HepG2 (cell line): ENCODE measurements around the gene RAB6A. TPM values are rescaled to one million over a fixed set of nuclear protein-coding genes. Genes with fewer than 3 reads are reported as not detected.

Source experiments
- ARNTL ChIP-seq: sonication (generic); formaldehyde crosslinking; IDR thresholded peaks from 2 replicates; pipeline ENCODE4 v1.4.0; 2020; ENCODE audit warnings: mild to moderate bottlenecking, missing genetic modification reagents
- CCDC6 ChIP-seq: sonication (generic); formaldehyde crosslinking; IDR thresholded peaks from 2 replicates; pipeline ENCODE4 v1.8.1; 2022; ENCODE audit warnings: mild to moderate bottlenecking, missing genetic modification reagents, moderate library complexity
- CHD4 ChIP-seq: fragments of 200-600 bp; sonication (generic); IDR thresholded peaks from 2 replicates; pipeline ENCODE4 v1.7.0; 2017; ENCODE audit warnings: mild to moderate bottlenecking, low read length, borderline replicate concordance
- GATA4 ChIP-seq: sonication (generic); IDR thresholded peaks from 2 replicates; pipeline ENCODE4 v1.6.1; 2016; ENCODE audit warnings: antibody characterized with exemption, low read depth, borderline replicate concordance
- MTA3 ChIP-seq: sonication (generic); formaldehyde crosslinking; IDR thresholded peaks from 2 replicates; pipeline ENCODE4 v1.4.0; 2020; ENCODE audit warnings: missing genetic modification reagents
- POLR2AphosphoS5 ChIP-seq: IDR thresholded peaks from 2 replicates; pipeline ENCODE4 v1.6.1; 2012; ENCODE audit warnings: low read depth, low read length
- RAD21 ChIP-seq: fragments of 450-650 bp; formaldehyde crosslinking; IDR thresholded peaks from 2 replicates; pipeline ENCODE4 v1.5.0; 2020; ENCODE audit warnings: mild to moderate bottlenecking
- SATB2 ChIP-seq: sonication (generic); formaldehyde crosslinking; IDR thresholded peaks from 2 replicates; pipeline ENCODE4 v1.5.0; 2020; ENCODE audit warnings: missing genetic modification reagents
- SNAPC2 ChIP-seq: sonication (generic); formaldehyde crosslinking; IDR thresholded peaks from 2 replicates; pipeline ENCODE4 v1.8.1; 2022; ENCODE audit warnings: mild to moderate bottlenecking, missing genetic modification reagents
- TCF12 ChIP-seq, 2 experiments: fragments of 450-650 bp in 1 of 2; sonication (generic) in 1 of 2; formaldehyde crosslinking in 1 of 2; IDR thresholded peaks; 2 replicates each; pipeline versions ENCODE4 v1.6.1 to v1.8.0; 2017 to 2022; ENCODE audit warnings: antibody characterized with exemption in 1 of 2, mild to moderate bottlenecking in 1 of 2, missing genetic modification reagents in 1 of 2, moderate library complexity in 1 of 2
- TEAD2 ChIP-seq: sonication (generic); formaldehyde crosslinking; IDR thresholded peaks from 2 replicates; pipeline ENCODE4 v1.9.0; 2021; ENCODE audit warnings: missing genetic modification reagents
- ZNF567 ChIP-seq: sonication (generic); formaldehyde crosslinking; IDR thresholded peaks from 2 replicates; pipeline ENCODE4 v1.8.1; 2023; ENCODE audit warnings: mild to moderate bottlenecking, missing genetic modification reagents, borderline replicate concordance
- ZNF572 ChIP-seq: sonication (generic); formaldehyde crosslinking; IDR thresholded peaks from 2 replicates; pipeline ENCODE4 v1.5.1; 2020; ENCODE audit warnings: mild to moderate bottlenecking, missing genetic modification reagents
- ZNF720 ChIP-seq: sonication (generic); formaldehyde crosslinking; IDR thresholded peaks from 2 replicates; pipeline ENCODE4 v1.4.0; 2020; ENCODE audit warnings: missing genetic modification reagents
- polyA plus RNA-seq, 8 experiments: library from polyadenylated mRNA; depleted of rRNA in 3 of 8; stranded (reverse) in 7 of 8; unstranded in 1 of 8; fragments of >200 nt; fragmentation: Illumina TruSeq in 4 of 8; extraction: Trizol in 4 of 8; gene quantifications; 2 replicates each; pipeline versions ENCODE4 v1.2.1 to v1.2.3, GENCODE V29; 2011 to 2016; ENCODE audit warnings: low read depth in 4 of 8, missing spikeins in 1 of 8, mixed read lengths in 1 of 8; ENCODE audit not compliant: insufficient read depth in 1 of 8
- total RNA-seq, 5 experiments: library from RNA; depleted of rRNA; stranded (reverse); fragments of >200 nt; fragmentation: Illumina TruSeq; extraction: Trizol; gene quantifications; 2 replicates each; pipeline ENCODE4 v1.2.3, GENCODE V29; 2016; ENCODE audit warnings: low read depth in 1 of 5
- TF ChIP-seq, protein P1 (sequence below): sonication (generic); formaldehyde crosslinking; IDR thresholded peaks from 2 replicates; pipeline ENCODE4 v1.5.1; 2020; ENCODE audit warnings: mild to moderate bottlenecking, missing genetic modification reagents, moderate library complexity
- TF ChIP-seq, protein P2 (sequence below): fragments of 450-650 bp; IDR thresholded peaks from 2 replicates; pipeline ENCODE4 v1.6.1; 2017; ENCODE audit warnings: mild to moderate bottlenecking
- TF ChIP-seq, protein P3 (sequence below): IDR thresholded peaks from 2 replicates; pipeline ENCODE4 v1.6.1; 2016; ENCODE audit warnings: missing genetic modification reagents, missing compliant biosample characterization
- TF ChIP-seq, protein P4 (sequence below): sonication (generic); formaldehyde crosslinking; IDR thresholded peaks from 2 replicates; pipeline ENCODE4 v1.4.0; 2020; ENCODE audit warnings: mild to moderate bottlenecking, missing genetic modification reagents, borderline replicate concordance
- TF ChIP-seq, protein P5 (sequence below): sonication (generic); formaldehyde crosslinking; IDR thresholded peaks from 2 replicates; pipeline ENCODE4 v1.4.0; 2020; ENCODE audit warnings: missing genetic modification reagents, borderline replicate concordance

RAB6A gene
- total and polyA plus RNA-seq, 2 of the 13 experiments (the other 11 are each of a cell fraction or from before 2014, with no cell fraction given) = 74.3 to 121 TPM

DNA sequence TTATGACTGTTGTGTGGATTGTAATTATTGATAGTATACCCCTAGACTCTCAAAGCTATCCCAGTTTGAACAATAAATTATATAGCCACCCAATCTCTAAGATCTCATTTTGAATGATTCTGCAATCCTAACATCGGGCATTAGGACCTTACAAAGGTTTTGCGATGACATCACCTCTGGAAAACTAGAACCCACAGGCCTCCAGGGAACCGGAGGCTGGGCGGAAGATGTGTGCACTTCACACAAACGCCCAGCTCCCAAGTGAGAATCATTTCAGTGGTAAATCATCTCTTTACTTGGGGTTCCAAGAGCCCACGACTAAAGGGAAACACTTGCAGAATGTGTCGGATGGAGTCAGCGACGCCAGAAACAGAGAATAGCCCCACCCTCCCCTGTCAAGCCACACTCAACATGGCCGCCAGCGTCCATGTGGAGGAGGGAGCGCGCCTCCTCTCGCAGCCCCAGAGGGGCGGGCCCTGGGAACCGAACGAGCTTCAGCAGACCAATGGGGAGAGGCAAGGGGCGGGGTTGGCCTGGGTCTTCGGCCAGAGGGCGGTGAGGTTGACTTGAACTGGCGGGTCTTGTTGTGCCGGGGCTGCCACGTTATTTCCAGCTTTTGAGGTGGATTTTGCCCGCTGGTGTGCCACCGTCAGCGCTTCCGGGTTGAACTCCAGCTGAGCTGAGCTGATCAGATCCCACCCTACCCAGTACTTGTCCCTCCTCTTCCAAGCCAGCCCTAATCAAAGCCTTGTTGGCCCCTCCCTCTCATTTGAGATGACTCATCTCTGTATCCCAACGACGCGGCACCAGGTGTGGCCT, 18.4 kb upstream of the RAB6A start (continued):
- TF ChIP-seq, protein P1, sequence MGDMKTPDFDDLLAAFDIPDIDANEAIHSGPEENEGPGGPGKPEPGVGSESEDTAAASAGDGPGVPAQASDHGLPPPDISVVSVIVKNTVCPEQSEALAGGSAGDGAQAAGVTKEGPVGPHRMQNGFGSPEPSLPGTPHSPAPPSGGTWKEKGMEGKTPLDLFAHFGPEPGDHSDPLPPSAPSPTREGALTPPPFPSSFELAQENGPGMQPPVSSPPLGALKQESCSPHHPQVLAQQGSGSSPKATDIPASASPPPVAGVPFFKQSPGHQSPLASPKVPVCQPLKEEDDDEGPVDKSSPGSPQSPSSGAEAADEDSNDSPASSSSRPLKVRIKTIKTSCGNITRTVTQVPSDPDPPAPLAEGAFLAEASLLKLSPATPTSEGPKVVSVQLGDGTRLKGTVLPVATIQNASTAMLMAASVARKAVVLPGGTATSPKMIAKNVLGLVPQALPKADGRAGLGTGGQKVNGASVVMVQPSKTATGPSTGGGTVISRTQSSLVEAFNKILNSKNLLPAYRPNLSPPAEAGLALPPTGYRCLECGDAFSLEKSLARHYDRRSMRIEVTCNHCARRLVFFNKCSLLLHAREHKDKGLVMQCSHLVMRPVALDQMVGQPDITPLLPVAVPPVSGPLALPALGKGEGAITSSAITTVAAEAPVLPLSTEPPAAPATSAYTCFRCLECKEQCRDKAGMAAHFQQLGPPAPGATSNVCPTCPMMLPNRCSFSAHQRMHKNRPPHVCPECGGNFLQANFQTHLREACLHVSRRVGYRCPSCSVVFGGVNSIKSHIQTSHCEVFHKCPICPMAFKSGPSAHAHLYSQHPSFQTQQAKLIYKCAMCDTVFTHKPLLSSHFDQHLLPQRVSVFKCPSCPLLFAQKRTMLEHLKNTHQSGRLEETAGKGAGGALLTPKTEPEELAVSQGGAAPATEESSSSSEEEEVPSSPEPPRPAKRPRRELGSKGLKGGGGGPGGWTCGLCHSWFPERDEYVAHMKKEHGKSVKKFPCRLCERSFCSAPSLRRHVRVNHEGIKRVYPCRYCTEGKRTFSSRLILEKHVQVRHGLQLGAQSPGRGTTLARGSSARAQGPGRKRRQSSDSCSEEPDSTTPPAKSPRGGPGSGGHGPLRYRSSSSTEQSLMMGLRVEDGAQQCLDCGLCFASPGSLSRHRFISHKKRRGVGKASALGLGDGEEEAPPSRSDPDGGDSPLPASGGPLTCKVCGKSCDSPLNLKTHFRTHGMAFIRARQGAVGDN (CRISPR knock-in tag) = peak; percentile 94
- TF ChIP-seq, protein P2, sequence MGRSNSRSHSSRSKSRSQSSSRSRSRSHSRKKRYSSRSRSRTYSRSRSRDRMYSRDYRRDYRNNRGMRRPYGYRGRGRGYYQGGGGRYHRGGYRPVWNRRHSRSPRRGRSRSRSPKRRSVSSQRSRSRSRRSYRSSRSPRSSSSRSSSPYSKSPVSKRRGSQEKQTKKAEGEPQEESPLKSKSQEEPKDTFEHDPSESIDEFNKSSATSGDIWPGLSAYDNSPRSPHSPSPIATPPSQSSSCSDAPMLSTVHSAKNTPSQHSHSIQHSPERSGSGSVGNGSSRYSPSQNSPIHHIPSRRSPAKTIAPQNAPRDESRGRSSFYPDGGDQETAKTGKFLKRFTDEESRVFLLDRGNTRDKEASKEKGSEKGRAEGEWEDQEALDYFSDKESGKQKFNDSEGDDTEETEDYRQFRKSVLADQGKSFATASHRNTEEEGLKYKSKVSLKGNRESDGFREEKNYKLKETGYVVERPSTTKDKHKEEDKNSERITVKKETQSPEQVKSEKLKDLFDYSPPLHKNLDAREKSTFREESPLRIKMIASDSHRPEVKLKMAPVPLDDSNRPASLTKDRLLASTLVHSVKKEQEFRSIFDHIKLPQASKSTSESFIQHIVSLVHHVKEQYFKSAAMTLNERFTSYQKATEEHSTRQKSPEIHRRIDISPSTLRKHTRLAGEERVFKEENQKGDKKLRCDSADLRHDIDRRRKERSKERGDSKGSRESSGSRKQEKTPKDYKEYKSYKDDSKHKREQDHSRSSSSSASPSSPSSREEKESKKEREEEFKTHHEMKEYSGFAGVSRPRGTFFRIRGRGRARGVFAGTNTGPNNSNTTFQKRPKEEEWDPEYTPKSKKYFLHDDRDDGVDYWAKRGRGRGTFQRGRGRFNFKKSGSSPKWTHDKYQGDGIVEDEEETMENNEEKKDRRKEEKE = no peak
- peak; percentile 3; the same call in 1 of the 2 replicates for TF ChIP-seq CCDC6 (CRISPR knock-in tag)
- TF ChIP-seq, protein P3, sequence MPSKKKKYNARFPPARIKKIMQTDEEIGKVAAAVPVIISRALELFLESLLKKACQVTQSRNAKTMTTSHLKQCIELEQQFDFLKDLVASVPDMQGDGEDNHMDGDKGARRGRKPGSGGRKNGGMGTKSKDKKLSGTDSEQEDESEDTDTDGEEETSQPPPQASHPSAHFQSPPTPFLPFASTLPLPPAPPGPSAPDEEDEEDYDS (CRISPR knock-in tag) = peak; percentile 88
- peak; percentile 63; the same call in 1 of the 2 replicates for TF ChIP-seq ARNTL (CRISPR knock-in tag)
- TF ChIP-seq RAD21 (CRISPR knock-in tag) = peak; percentile 15; the same call in 1 of the 2 replicates
- TF ChIP-seq MTA3 (CRISPR knock-in tag) = no peak
- TF ChIP-seq ZNF720 (CRISPR knock-in tag) = no peak
- TF ChIP-seq ZNF572 (CRISPR knock-in tag) = no peak
- TF ChIP-seq, protein P4, sequence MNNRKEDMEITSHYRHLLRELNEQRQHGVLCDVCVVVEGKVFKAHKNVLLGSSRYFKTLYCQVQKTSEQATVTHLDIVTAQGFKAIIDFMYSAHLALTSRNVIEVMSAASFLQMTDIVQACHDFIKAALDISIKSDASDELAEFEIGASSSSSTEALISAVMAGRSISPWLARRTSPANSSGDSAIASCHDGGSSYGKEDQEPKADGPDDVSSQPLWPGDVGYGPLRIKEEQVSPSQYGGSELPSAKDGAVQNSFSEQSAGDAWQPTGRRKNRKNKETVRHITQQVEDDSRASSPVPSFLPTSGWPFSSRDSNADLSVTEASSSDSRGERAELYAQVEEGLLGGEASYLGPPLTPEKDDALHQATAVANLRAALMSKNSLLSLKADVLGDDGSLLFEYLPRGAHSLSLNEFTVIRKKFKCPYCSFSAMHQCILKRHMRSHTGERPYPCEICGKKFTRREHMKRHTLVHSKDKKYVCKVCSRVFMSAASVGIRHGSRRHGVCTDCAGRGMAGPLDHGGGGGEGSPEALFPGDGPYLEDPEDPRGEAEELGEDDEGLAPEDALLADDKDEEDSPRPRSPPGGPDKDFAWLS = no peak
- no peak for TF ChIP-seq CHD4
- TF ChIP-seq, protein P5, sequence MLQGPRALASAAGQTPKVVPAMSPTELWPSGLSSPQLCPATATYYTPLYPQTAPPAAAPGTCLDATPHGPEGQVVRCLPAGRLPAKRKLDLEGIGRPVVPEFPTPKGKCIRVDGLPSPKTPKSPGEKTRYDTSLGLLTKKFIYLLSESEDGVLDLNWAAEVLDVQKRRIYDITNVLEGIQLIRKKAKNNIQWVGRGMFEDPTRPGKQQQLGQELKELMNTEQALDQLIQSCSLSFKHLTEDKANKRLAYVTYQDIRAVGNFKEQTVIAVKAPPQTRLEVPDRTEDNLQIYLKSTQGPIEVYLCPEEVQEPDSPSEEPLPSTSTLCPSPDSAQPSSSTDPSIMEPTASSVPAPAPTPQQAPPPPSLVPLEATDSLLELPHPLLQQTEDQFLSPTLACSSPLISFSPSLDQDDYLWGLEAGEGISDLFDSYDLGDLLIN (CRISPR knock-in tag) = 0 out of 2 replicates have a peak, but pooled peaks have one; percentile 56
- TF ChIP-seq POLR2AphosphoS5 = peak; percentile 64
- no peak for TF ChIP-seq SNAPC2 (CRISPR knock-in tag)
- 0 out of 2 replicates have a peak, but pooled peaks have one; percentile 61 for TF ChIP-seq ZNF567 (CRISPR knock-in tag)
- TF ChIP-seq TCF12 (IDR thresholded peaks at IDR 0.05) = no peak
- TF ChIP-seq TCF12 (CRISPR knock-in tag; IDR thresholded peaks at IDR 0.05) = no peak
- TF ChIP-seq GATA4 = no peak
- no peak for TF ChIP-seq SATB2 (CRISPR knock-in tag)
- no peak for TF ChIP-seq TEAD2 (CRISPR knock-in tag)
